Activated CD4-positive, alpha-beta T cell treated with anti-CD3 and anti-CD28 coated beads, Interleukin-2, amount 10 ng/mL, durations not matched to agents 24 days and 14 days (primary cell): Measurements from ENCODE around the gene INSRR. TPM values are rescaled to one million over a fixed set of nuclear protein-coding genes. Genes with fewer than 3 reads are reported as not detected.
A peak's percentile ranks its signal among the peaks of the same experiment; 100 is the strongest.

ENCODE experiments used
- DNase-seq: peaks from one replicate; pipeline ENCODE4 v3.0.0; 2022
- H3K27ac Mint-ChIP-seq: one replicate; pipeline ENCODE4 v1.8.0; 2022; ENCODE audit warnings: mild to moderate bottlenecking, mixed read lengths
- H3K27me3 Mint-ChIP-seq: one replicate; pipeline ENCODE4 v1.8.0; 2022; ENCODE audit warnings: mixed read lengths
- H3K36me3 Mint-ChIP-seq: one replicate; pipeline ENCODE4 v1.8.0; 2022; ENCODE audit warnings: low read depth, mild to moderate bottlenecking, mixed read lengths
- H3K4me1 Mint-ChIP-seq: one replicate; pipeline ENCODE4 v1.8.0; 2021; ENCODE audit warnings: mixed read lengths
- H3K4me3 Mint-ChIP-seq: one replicate; pipeline ENCODE4 v1.8.0; 2022; ENCODE audit warnings: mild to moderate bottlenecking, moderate library complexity, mixed read lengths
- H3K9me3 Mint-ChIP-seq: one replicate; pipeline ENCODE4 v1.8.0; 2021; ENCODE audit warnings: mixed read lengths
- intact Hi-C: fragments of 100-400 bp; cut with micrococcal nuclease; formaldehyde crosslinking; loops from one replicate; pipeline ENCODE4 v1.15.1; 2023
- total RNA-seq: library from RNA; stranded (reverse); gene quantifications from 2 replicates; pipeline ENCODE4 v1.2.3, GENCODE V29; 2022

INSRR gene
- total RNA-seq, 1 donor from 2014 or later = 0.68 TPM

DNA sequence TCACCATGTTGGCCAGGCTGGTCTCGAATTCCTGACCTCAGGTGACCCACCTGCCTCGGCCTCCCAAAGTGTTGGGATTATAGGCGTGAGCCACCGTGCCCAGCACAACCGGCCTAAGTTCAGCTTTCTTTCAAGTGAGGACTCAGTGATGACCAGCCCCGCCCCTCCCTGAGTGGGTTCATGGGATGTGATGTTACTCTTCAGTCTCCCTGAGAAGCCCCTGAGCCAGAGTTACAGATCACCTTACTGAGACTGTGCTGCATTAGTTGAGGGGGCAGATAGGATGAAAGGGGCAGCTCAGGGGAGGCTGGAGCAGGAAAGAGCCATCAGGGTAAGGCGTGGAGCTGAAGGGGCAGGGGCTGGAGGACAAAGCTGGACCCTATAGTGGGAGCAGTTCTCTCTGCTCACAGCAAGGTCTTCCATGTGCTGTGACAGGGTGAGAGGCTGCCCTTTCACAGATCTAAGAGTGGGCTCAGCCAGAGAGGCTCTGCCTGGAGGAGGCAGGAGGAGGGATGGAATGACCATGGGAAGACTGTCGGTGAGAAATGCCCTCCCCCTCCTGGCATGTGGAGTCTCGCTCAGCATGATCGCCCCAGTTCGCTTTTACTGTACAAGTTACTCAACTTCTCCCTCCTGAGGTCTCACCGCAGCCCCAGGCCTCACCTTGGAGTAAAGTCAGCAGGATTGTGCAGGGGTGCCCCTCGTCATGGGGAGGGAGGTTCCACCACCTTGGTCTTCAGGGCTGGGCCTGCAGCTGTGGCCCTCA is 55.6 kb downstream of the INSRR start:
- peaks cover 61% of the 10 kb centered on the region for H3K36me3 Mint-ChIP-seq
- no peaks in the 10 kb centered on the region for H3K9me3 Mint-ChIP-seq
- peaks cover 44% of the 10 kb centered on the region for H3K4me1 Mint-ChIP-seq
- peak overlapping the region; percentile 35 for H3K27ac Mint-ChIP-seq
- DNase-seq = no peak
- intact Hi-C loops = loop anchor here (5.0 kb wide), 1 partner anchor 34 kb away; no protein-coding TSS in a partner anchor
- no peaks in the 10 kb centered on the region for H3K27me3 Mint-ChIP-seq
- H3K4me3 Mint-ChIP-seq = no peak overlapping the region

DNA sequence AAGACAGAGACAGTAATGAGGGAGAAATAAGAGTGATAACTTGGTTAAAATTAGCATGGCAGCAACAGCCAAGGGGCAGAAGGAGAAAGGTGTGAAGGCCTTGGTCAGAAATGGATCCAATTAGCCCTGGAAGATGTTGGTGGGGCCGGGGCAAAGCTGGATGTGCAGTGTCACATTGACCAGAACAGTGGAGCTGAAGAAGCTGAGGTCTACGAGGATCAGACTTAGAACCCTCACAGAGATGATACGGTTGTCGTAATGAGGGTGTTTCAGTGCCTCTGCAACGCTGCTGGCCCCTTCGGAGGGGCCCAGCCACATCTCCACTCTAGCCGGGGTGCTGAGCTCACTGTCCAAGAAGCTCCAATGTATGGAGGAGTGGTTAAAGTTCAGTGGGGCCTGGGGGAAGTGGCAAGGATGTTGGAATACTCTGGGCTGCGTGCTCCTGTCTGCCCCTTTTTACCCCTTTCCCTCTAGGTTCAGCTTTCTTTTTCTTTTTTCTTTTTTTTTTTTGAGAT is 56.4 kb downstream of the INSRR start:
- intact Hi-C loops = loop anchor here (5.0 kb wide), 1 partner anchor 35 kb away; no protein-coding TSS in a partner anchor
- H3K27ac Mint-ChIP-seq = peak overlapping the region; percentile 10
- no peaks in the 10 kb centered on the region for H3K27me3 Mint-ChIP-seq
- H3K9me3 Mint-ChIP-seq = no peaks in the 10 kb centered on the region
- no peak for DNase-seq
- H3K4me3 Mint-ChIP-seq = no peak overlapping the region
- peaks cover 37% of the 10 kb centered on the region for H3K4me1 Mint-ChIP-seq
- peaks cover 58% of the 10 kb centered on the region for H3K36me3 Mint-ChIP-seq

DNA sequence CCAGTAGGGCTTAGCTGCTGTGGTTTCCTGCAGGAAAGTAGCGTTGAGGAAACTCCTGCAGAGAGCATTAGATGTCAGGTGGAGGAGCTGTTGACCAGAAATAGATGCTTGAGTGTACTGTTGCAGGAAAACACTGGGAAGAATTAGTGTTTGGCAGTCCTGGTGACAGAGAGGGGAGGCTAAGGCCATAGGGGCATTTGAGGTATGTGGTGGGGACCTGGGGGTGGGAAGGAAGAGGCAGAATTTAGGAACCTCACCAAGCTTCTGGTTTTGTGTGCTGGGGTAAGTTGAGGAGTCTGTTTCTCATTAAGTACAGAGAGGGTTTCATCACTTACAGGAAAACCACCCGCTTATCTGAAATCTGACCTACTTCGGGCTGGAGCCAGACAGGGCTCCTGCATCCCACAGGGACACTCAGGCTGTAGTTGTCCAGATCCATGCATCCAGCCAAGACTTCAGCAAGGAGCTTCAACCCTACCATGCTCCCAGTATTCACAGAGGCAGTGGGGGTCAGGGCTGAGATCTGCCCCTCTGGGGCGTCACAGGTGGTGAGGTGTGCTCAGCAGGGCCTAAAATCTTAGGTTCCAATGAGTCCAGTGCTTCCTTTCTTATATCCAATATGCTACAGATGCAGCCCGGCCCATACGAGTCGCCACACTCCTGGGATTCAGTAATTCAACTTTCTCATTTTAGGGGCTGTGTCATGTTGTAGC is 57.4 kb downstream of the INSRR start:
- Mint-ChIP-seq H3K9me3 (no peaks in the 10 kb centered on the region), H3K27me3 (no peaks in the 10 kb centered on the region), H3K4me1 (peaks cover 31% of the 10 kb centered on the region), H3K27ac (peak overlapping the region; percentile 10), H3K36me3 (peaks cover 56% of the 10 kb centered on the region), H3K4me3 (no peak overlapping the region)
- DNase-seq = no peak
- intact Hi-C loops = loop anchor here (5.0 kb wide), 1 partner anchor 36 kb away; no protein-coding TSS in a partner anchor

- Mint-ChIP-seq H3K27ac (no peak overlapping the region), H3K4me3 (no peak overlapping the region)
Measured at GRCh38 chr1:156797212-156797871, 61.6 kb downstream of the INSRR start.

DNA sequence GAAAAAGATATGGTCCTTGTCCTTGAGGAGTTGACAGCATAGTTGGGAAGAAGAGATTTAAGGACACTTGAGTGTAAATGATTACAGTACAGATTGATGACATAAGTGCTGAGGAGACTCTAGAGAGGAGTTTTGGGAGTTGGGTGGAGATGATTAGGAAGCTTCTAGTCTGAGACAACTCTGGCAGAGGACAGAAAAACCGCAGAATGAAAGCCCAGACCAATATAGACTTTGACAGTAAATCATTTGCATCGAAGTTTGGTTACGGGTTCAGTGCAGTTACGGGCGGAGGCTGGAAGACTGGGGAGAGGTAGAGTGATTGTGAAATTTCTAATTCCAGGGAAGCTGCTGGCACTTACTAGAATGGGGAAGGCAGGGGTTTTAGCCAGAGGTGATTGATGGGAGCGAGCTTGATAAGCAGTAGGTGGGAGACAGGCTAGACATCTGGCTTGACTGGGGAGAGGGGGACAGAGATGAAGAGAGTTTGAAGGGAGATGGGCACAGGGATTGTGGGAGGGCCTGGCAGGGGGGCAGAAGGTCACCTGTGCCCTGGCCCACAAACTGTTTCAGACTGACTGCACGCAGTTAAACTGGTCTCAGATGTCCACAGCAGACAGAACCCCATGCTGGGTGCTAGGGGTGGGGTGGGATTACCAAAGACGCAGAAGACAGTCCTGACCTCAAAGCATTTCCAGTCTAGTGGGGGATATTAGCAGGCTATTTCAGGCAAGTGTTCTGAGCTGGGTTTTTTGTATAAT is 62.4 kb downstream of the INSRR start:
- H3K36me3 Mint-ChIP-seq = peaks cover 61% of the 10 kb centered on the region
- peaks cover 11% of the 10 kb centered on the region for H3K4me1 Mint-ChIP-seq
- H3K27ac Mint-ChIP-seq = no peak overlapping the region
- intact Hi-C loops = loop anchor here (1.0 to 5.0 kb wide), 4 partner anchors 16 to 126 kb away; partner anchors contain the start of genes LRRC71 and NTRK1
- no peaks in the 10 kb centered on the region for H3K27me3 Mint-ChIP-seq
- no peak for DNase-seq
- H3K4me3 Mint-ChIP-seq = no peak overlapping the region
- no peaks in the 10 kb centered on the region for H3K9me3 Mint-ChIP-seq

More at GRCh38 chr1:156797212-156797871, 61.6 kb downstream of the INSRR start:
- Mint-ChIP-seq H3K4me1 (peaks cover 17% of the 10 kb centered on the region), H3K9me3 (no peaks in the 10 kb centered on the region), H3K27me3 (no peaks in the 10 kb centered on the region), H3K36me3 (peaks cover 59% of the 10 kb centered on the region)
- intact Hi-C loops = loop anchor here (1.0 to 5.0 kb wide), 4 partner anchors 15 to 125 kb away; partner anchors contain the start of genes LRRC71 and NTRK1
- peak; percentile 90 for DNase-seq

DNA sequence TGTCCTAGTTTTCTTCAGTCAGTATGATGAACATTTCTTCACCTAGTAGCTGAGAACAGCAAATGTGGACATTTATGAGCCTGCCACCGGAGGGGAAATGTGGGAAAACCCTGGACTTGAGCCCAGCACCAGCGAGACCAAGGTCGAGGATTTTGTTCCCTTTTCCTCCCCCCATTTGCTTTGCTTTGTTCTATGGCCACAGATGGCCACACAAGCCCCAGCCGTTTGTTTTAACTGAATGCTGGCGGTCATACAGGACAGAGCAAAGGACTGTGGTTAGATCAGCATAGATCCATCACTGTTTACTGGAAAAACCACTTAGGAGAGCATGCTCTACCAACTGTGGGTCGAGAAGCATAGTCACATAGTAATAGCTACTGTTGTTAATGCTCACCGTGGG is 63.1 kb downstream of the INSRR start:
- intact Hi-C loops = loop anchor here (2.0 to 5.0 kb wide), 2 partner anchors 17 to 127 kb away; partner anchors contain the start of gene LRRC71
- Mint-ChIP-seq H3K36me3 (peaks cover 61% of the 10 kb centered on the region), H3K4me1 (peaks cover 6% of the 10 kb centered on the region), H3K27me3 (no peaks in the 10 kb centered on the region), H3K4me3 (no peak overlapping the region), H3K9me3 (no peaks in the 10 kb centered on the region), H3K27ac (no peak overlapping the region)
- DNase-seq = no peak

- Mint-ChIP-seq H3K4me1 (peaks cover 4% of the 10 kb centered on the region), H3K36me3 (peaks cover 59% of the 10 kb centered on the region), H3K27me3 (no peaks in the 10 kb centered on the region), H3K9me3 (no peaks in the 10 kb centered on the region), H3K4me3 (no peak overlapping the region), H3K27ac (no peak overlapping the region)
- intact Hi-C loops = loop anchor here (5.0 kb wide), 1 partner anchor 127 kb away; the partner anchor contains the start of gene LRRC71
- DNase-seq = no peak
Measured at GRCh38 chr1:156795374-156795733, 63.6 kb downstream of the INSRR start.

GRCh38 chr1:156794506-156795373 is 64.2 kb downstream of the INSRR start:
- Mint-ChIP-seq H3K36me3 (peaks cover 59% of the 10 kb centered on the region), H3K9me3 (no peaks in the 10 kb centered on the region), H3K4me3 (no peak overlapping the region), H3K27ac (no peak overlapping the region), H3K27me3 (no peaks in the 10 kb centered on the region), H3K4me1 (peaks cover 2% of the 10 kb centered on the region)
- intact Hi-C loops = loop anchor here (5.0 kb wide), 1 partner anchor 128 kb away; the partner anchor contains the start of gene LRRC71
- DNase-seq = no peak

Other genes starting within 250 kb of the INSRR start
- not detected in 2 replicates for gene HAPLN2, start 239.7 kb downstream of the INSRR start, total RNA-seq
- gene BCAN, start 217.0 kb downstream of the INSRR start, total RNA-seq = not detected in 2 replicates
- 0.05 TPM in 2 replicates for gene NES, start 181.7 kb downstream of the INSRR start, total RNA-seq
- gene CRABP2, start 153.5 kb downstream of the INSRR start, total RNA-seq = 0.62 and 1.4 TPM in 2 replicates
- gene METTL25B, start 130.6 kb downstream of the INSRR start, total RNA-seq = 35.9 and 40.5 TPM in 2 replicates
- 75.4 and 83.1 TPM in 2 replicates for gene ISG20L2, start 130.4 kb downstream of the INSRR start, total RNA-seq
- 134 and 135 TPM in 2 replicates for gene MRPL24, start 118.0 kb downstream of the INSRR start, total RNA-seq
- 360 and 367 TPM in 2 replicates for gene HDGF, start 107.4 kb downstream of the INSRR start, total RNA-seq
- 106 and 120 TPM in 2 replicates for gene PRCC, start 91.6 kb downstream of the INSRR start, total RNA-seq
- gene SH2D2A, start 42.3 kb downstream of the INSRR start, total RNA-seq = 277 and 282 TPM in 2 replicates
- gene NTRK1, start 1.7 kb upstream of the INSRR start, total RNA-seq = 54.3 and 61.2 TPM in 2 replicates
- gene PEAR1, start 34.6 kb upstream of the INSRR start, total RNA-seq = 0.09 and 0.21 TPM in 2 replicates
- not detected in 2 replicates for gene LRRC71, start 61.5 kb upstream of the INSRR start, total RNA-seq
- gene ARHGEF11, start 186.6 kb upstream of the INSRR start, total RNA-seq = 1.9 and 3.1 TPM in 2 replicates
- not detected in 2 replicates for gene ETV3L, start 240.7 kb upstream of the INSRR start, total RNA-seq